Fibroblast of peridontal ligament (primary cell): ENCODE data around the gene SLC35F4.

Experiments
- DNase-seq: peaks from one replicate; pipeline ENCODE4 v3.0.0-alpha.2; 2010; ENCODE audit errors: extremely low read depth

The SLC35F4 gene

DNA sequence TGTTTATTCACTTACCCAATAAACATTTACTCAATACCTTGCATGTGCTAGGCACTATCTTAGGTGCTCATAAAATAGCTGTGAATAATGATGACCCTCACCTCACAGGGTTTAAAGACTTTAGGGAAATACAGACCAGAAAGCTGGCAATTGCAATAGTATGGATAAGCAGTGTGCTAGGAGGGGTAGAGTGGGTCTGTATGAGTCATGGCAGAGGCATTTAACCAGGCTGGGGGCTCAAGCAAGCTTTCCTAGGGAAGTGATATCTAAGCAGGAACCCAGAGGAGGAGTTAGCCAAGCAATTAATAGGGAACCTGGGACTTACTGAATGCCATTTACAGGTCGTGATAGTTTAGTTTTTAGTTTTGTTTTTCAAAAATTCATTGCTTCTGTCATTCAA is 248.4 kb downstream of the SLC35F4 start:
- DNase-seq = no peak

- DNase-seq = no peak
Measured at GRCh38 chr14:57612946-57613345, 252.9 kb downstream of the SLC35F4 start.

- DNase-seq = no peak
Measured at GRCh38 chr14:57611555-57612075, 254.3 kb downstream of the SLC35F4 start.

DNA sequence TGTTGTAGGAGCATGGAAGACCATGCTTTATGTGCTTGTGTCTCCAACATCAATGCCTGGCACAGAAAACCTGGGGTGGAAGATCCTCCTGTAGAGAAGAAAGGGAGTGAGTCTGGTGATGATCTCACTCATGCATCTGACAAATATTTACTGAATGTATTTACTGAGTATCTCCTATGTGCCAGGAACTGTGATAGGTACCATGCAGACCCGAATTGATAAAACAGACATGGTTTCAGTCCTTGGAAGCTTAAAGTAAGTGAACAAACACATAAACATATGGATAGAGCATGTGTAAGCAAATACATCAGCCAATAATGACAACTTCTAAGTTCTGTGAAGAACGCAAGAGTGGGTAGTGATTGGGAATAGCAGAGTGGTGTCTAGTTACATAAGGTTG is 255.3 kb downstream of the SLC35F4 start:
- no peak for DNase-seq

DNA sequence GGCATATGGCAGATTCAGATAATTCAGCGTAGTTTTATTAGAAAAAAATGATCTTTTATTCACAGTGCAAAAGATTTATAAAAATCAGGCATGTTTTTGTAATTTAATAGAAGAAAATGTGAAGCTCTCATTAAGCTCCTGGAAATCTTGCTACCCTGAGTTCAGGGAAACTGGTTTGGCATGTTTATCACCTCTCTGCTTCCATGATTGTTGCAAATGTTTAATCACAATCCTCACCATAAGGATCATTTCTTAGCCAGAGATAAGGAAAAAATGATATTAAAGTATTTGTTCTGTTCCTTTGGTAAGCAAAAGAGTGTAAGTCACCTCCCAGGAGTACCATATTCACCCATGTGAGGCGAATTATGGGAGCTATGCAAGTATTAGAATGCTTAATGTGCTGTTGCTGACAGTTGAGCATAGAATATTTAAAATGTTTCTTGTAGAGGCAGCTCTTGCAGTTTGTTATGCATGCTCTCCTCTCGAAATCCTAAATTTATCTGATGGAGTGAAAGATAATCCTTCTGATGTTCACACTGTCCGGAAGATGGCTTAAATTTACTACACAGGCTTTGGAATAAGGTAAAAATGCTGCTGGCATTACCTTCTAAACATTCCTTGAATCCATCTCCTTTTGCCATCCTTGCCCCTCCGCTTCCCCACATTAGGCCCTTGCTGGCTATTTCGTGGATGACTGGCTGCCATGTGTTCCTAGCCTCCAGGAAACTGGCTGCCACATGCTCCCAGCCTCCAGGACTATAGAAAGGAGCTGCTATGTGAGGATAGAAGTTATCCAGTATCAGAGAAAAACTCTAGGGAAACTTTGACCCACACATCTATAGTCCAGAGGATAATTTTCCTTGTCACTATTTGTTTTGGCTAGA is 256.5 kb downstream of the SLC35F4 start:
- no peak for DNase-seq

DNA sequence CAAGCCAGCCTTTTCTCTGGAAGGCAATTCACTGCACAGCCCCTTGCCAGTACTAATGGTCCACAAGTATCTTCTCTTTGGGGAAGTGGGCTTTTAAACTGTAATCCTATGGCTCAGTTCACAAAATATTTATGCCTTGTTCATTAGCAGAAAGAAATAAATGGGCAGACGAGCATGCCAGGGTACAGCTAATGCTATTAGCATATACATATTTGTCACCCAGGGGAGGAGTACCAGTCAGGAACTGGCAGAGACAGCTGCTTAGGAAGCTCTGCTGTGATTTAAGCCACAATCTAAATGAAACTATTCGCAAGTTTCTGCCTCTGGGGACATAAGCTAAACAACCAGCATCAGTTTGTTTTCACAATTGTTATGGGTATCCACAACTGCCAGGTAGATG is 258.8 kb downstream of the SLC35F4 start:
- DNase-seq = no peak

DNA sequence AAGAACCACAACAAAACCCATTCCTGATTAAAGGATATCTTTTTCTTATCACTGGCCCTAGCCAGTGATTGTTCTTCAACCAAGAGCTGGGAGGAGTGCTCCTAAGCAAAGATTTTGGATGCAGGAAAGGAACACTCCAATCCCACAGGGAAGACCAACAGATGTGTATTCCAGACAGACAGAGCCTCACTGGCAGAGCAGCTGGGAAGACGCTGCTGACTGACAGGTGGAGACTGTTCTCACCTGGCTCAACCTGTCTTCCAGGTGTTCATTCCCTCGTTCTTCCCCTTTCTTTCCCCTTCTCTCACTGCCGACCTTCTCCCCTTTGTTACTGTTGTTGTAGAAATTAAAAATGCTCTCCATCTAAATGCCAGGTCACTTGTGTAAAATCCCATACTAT is 282.5 kb downstream of the SLC35F4 start:
- DNase-seq = no peak

DNA sequence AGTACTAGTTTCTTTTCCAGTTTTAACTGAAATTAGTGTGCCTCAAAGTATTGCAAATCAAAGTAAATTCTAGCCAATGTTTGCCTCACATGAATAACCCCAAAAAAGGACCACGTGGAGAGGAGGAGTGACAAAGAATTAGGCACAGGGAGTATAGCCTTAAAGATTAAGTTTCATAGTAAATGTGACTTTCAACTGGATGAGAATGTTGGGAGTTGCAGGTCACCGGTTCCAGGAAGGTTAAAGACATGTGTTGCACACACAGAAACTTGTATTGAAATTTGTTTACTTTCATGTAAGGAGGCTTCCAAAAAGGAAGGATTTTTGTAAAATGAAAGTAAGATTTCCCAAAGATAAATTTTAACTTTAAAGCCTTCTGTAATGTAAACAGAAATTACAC is 283.1 kb downstream of the SLC35F4 start:
- no peak for DNase-seq

GRCh38 chr14:57578801-57579200 is 287.1 kb downstream of the SLC35F4 start:
- DNase-seq = no peak

DNA sequence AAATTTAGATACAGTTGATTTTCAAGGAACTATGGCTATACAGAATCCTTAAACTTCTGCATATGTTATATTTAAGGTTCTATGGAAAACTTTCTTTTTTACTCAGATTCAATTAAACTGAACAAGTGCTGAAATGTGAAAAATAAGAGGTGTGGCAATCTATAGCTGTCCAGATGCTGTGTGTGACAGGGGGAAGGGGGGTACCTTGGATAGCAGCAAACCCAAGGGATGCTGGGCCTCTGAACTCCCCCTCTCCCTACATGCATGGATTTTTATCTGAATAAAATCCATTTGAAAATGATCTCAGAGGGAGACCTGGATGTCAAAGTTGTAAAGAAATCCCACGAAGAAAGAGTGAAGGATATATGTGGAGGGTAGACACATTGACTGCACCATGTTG is 289.4 kb downstream of the SLC35F4 start:
- DNase-seq = no peak

GRCh38 chr14:57575482-57575881 is 290.4 kb downstream of the SLC35F4 start:
- DNase-seq = no peak

- no peak for DNase-seq
Measured at GRCh38 chr14:57574617-57575288, 291.1 kb downstream of the SLC35F4 start.

DNA sequence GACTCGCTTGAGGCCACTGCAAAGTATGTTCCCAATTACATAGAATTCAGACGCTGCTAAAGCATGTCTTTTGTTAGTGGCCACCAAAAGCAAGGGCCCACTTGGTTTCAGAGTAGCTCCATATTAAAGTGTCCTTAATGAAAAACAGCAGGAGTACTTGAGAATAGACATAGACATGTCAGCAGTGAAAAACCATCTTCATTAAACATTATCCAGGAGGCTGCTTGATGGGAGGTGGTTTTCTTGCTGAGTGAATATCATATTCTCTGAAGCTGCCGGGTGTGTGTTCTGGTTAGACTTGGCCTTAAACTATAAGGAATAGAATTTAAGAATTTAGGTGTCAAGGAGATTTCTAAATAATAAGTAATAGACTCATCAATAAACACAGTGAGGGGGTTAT is 292.7 kb downstream of the SLC35F4 start:
- DNase-seq = no peak

GRCh38 chr14:57568554-57568953 is 297.3 kb downstream of the SLC35F4 start:
- no peak for DNase-seq

GRCh38 chr14:57567220-57567619 is 298.7 kb downstream of the SLC35F4 start:
- no peak for DNase-seq

GRCh38 chr14:57560681-57561080 is 305.2 kb downstream of the SLC35F4 start:
- DNase-seq = no peak

- no peak for DNase-seq
Measured at GRCh38 chr14:57559576-57559975, 306.3 kb downstream of the SLC35F4 start.

DNA sequence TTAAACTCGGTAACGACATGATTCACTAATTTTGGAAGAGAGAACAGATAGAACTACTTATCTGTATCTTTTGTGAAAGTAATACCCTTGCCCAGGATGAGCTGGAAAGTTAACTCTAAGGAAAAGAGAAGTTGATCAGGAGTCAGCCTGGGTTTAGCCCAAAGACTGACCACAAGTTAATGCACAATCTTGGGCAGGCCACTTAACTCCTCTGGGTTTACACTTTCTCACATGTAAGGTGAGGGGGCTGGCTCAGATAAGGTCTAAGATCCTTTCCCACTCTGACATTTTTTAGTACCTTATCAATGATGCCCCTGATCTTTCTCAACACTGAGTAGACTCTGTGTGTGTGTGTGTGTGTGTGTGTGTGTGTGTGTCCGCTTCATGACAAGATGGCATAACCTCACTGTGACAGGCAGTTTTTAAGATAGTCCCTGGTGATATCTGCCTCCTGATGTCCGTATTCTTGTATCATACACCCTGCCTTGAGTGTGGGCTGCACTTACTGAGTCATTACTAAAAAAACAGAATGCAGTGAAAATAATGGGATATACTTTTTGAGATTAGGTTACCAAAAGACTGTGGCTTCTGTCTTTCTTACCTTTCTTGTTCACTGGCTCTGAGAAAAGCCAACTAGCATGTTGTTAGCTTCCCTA is 316.0 kb downstream of the SLC35F4 start:
- DNase-seq = no peak

- DNase-seq = peak; percentile 12
Measured at GRCh38 chr14:57549016-57549564, 316.8 kb downstream of the SLC35F4 start.

DNA sequence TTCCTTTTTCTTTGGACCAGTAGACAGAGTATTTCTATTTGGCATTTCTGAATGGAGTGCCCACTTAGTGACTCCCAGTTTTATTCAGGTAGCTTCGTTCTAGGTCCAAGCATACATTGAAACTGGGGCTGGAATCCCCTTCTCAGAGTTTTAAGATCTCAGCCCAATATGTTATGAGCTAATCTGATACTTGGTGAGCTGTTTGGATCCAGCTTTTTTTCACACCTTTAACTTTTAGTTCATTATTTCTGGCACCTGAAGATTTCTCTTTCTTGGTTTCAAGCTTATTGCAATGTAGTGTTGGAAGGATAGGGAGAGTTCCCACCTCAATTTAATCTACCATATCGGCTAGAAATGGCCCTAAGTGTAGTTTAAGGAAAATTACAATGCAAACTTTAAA is 318.8 kb downstream of the SLC35F4 start:
- DNase-seq = no peak

DNA sequence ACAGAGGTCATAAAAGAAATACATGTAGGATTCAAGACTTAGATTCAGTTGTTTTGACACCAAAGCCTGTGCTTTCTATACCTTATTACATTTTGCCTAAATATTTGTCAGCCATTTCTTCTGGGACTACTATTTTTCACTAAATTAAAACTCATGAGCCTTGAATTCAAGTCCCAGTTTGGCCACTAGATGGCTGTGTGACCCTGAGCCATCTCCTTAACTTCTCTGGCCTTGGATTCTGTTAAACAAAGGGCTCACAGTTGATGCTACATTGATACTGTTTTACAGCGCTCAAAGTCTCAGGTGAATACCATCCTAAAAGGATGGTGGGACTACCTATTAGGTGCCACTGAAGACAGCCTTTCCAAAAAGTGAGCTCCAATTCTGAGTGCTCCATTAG is 332.7 kb downstream of the SLC35F4 start:
- DNase-seq = peak; percentile 40

DNA sequence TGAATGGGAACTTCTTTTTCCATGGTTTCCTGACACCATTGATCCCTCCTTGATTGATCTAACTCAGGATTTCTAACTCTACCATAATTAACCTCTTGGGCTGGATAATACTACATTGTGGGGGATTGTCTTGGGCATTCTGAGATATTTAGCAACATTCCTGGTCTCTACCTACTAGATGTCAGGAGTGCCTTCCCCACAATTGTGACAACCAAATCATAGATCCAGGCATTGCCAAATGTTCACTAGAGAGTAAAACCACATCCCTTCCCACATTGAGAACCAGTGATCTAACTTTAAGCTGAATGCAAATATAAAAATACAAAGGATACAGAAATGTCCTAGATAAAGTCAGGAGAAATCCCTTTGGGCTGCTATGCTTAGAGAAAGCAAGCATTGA is 335.3 kb downstream of the SLC35F4 start:
- no peak for DNase-seq
